Activated naive CD8-positive, alpha-beta T cell treated with anti-CD3 and anti-CD28 coated beads, Interleukin-2, amount 50 U/mL, for 16 hours (primary cell): ENCODE data around the gene PIGL.
"Not testable (repeated sequence)": the region's sequence is repeated elsewhere in the genome, so short reads cannot be mapped to it uniquely, and the experiment has no call there.

ENCODE experiments used
- DNase-seq: peaks from one replicate; pipeline ENCODE4 v3.0.0-alpha.2; 2020; ENCODE audit warnings: low read depth, low spot score

The PIGL gene

DNA sequence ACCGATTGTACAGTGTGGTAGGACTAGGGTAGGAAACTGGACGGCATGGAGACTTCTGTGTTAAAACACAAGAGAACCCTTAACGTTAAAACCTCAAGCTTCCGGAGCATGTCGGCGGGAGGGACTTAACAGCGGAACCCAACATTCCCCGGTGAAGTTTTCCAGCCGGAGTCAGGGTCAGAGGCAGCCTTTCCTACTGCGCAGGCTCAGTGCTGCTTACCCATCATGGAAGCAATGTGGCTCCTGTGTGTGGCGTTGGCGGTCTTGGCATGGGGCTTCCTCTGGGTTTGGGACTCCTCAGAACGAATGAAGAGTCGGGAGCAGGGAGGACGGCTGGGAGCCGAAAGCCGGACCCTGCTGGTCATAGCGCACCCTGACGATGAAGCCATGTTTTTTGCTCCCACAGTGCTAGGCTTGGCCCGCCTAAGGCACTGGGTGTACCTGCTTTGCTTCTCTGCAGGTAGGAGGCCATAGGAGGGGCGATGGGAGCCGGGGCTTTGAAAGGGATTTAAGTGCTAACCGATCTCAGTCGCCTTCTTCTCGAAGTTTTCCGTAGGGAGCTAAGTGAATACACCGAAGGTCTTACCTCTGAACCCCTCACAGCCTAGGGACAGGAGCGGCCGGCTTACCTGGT lies at the start of gene PIGL:
TSS of gene PIGL (plus strand) at position 209 of the 634 bp plus-strand sequence. CDS start at position 226, 17 bp downstream.
- peak; percentile 65 for DNase-seq

- DNase-seq = no peak
These were observed 45.4 kb upstream of the PIGL start for GRCh38 chr17:16171613-16172012.

- no peak for DNase-seq
These were observed 38.2 kb upstream of the PIGL start for GRCh38 chr17:16178836-16179235.

DNA sequence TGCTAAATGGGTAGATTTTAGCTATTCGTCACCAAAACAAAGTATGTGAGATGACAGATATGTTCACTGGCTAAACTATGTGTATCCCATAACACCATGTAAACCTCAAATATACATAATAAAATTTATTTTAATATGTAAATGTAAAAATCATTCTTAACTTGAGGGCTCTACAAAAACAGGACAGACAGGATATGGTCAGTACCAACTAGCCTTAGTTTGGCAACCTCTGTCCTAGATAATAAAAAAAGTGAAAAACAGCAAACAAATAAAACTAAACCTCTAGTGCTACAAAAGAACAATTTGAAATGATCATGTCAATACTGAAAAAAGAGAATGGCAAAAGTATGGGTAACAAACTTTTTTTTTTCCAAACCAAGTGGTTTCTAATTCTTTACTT lies 35.4 kb upstream of the PIGL start:
- no peak for DNase-seq

DNA sequence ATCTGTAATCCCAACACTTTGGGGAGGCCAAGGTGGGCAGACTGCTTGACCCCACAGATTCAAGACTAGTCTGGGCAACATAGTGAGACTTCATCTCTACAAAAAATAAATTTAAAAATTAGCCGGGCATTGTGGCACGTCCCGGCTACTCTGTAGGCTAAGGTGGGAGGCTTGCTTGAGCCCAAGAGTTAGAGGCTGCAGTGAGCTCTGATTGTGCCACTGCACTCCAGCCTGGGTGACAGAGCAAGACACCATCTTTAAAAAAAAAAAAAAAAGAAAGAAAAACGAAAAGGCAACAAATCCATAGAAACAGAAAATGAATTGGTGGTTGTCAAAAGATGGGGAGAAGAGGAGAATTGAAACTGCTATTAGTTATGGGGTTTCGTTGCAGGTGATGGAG lies 29.4 kb upstream of the PIGL start:
- DNase-seq = no peak

DNA sequence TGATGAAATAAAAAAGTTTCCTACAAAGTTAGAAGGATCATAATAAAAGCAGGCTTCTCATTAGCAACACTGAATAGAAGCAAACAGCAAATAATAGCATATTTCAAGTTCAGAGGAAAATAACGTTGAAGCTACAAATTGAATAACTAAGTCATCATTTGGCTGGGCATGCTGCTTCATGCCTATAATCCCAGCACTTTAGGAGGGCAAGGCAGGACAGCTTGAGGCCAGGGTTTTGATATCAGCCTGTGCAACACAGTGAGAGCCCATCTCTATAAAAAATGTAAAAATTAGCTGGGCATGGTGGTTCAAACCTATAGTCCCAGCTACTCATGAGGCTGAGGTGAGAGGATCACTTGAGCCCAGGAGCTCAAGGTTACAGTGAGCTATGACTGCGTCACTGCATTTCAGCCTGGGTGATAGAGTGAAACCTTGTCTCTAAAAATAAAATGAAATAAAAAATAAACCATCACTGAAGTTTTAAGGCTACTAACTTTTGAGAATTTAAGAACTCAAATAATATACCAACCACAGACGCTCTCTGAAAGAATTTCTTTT lies 27.1 kb upstream of the PIGL start:
- no peak for DNase-seq

GRCh38 chr17:16190703-16191360 lies 26.2 kb upstream of the PIGL start:
- no peak for DNase-seq

GRCh38 chr17:16191604-16192003 lies 25.4 kb upstream of the PIGL start:
- DNase-seq = no peak

GRCh38 chr17:16194307-16194835 lies 22.6 kb upstream of the PIGL start:
- not testable (repeated sequence) for DNase-seq

DNA sequence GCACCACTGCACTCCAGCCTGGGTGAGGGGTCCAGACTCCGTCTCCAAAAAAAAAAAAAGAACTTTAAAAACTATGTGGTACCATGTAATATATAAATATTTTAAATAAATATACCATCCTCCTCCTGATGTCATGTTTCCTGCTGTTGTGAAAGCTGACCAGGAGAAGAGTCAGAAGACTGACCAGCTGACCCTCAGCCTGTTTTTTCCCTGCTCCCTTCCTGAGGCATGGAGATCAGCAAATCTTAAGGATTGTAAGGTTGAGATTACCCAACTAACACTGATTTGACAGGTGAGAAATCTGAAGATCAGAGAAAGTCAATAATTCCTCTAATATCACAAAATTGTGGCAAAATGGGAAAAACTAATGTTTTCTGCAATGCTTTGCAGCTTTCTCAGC lies 19.7 kb upstream of the PIGL start:
- DNase-seq = no peak

GRCh38 chr17:16199093-16199492 lies 17.9 kb upstream of the PIGL start:
- no peak for DNase-seq

- DNase-seq = not testable (repeated sequence)
These were observed 15.3 kb upstream of the PIGL start for GRCh38 chr17:16201693-16202131.

DNA sequence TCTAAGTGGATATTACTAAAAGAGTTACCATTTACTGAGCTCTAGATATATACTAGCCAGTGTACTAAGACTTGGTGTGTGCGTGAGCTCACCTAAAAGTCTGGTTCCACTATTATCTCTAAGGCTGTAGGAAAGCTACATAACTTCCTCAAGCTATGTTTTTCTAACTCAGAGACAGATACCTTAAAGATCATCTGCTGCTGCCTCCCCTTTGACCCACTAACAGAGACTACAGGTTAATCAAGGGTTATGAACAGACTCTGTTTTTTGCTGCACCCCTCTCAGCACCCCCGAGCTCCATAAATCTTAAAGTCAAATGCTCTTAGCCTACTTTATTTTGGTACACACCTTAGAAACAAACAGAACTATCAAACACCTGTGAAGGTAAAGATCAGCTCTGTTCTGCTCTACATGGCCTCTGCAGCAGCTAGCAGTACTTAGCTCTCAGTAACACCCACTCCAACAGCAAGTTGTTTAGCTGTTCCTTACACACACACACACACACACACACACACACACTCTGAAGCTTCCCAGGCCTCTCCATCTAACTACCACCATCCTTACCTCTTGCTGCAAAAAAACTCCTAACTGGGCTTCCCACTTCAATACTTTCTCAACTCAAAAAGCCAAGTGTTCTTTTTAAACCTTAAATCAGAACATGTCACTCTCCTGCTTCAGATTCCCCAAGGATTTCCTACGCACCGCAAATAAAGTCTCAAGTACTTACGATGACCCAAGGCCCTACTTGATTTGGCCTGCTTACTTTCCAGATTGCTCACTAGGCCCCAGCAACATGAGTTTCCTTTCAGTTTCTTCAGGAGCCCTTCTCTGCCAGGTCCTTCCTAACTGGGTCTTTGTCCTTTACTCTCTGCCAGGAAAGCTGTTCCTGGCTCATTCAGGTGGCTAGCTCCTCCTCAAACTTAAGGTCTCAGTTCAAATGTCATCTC lies 14.2 kb upstream of the PIGL start:
- DNase-seq = not testable (repeated sequence)

GRCh38 chr17:16204763-16205162 lies 12.2 kb upstream of the PIGL start:
- DNase-seq = not testable (repeated sequence)

DNA sequence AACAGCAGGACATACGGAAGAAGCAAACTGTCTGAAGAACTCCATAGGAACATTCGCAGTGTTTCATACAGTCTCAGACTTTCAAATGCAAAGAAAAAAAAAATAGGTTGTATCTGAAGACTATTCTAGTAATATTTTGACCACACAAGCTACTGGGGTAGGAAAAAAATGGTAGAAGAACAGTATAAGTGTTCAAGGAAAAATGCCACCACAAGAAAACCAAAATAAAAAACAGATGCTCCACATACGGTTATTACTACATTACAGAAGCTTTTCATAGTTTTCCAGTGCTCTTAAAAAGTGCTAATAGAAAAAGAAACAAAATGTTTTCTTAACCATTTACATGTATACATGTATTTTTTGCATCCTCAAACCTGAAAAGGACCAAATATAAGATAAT lies 5.4 kb upstream of the PIGL start:
- no peak for DNase-seq

GRCh38 chr17:16212793-16213192 lies 4.2 kb upstream of the PIGL start:
- DNase-seq = no peak

DNA sequence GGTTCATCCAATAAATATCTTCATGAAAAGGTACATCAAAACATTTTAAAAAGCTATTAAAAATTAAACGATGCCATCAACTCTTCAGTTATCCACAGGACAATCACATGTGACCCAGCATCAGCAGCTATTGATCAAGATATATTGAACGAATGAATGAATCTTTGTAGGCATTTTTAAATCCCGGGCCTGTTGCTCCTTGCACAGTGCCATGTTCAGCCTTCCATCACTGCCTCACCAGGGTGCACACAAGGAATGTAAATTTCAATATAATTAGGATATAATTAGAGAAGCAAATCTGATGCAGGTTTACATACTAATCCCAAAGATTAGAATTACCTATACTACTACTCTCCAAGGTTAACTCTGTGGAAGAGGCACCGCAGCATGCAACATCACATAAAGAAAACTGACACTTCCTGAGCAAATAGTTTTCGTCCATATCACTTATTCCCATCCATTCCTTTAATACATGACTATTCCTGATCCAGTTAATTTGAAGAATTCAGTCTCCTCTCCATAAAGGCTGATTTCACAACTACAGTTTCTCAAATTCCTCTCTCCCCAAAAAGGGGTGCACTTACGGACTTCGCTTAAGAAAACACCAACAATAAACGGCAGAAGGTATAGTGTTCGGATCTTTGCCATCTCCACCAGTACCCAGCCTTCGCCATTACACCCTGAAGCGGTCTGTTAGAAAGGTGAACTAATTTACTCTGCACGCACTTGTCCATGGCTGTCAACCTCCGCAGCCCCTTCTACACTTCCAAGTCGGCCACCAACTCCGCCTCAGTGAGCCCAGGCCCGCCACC lies 2.6 kb upstream of the PIGL start:
- DNase-seq = no peak

DNA sequence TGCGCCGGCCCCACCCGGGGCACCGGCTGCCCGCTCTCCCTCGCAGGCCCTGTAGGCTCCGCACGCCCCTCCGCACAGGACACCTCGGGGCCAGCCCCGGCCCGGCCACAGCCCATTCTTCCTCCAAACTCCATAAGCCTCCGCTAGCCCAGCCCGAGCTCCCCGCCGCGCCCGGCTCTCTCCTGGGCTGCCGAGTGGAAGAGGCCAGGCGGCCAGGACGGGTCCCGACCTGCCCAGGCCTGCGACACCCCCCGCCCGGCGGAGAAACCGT lies 2.1 kb upstream of the PIGL start:
- no peak for DNase-seq

GRCh38 chr17:16215273-16215964 lies 1.6 kb upstream of the PIGL start, which contains the start of gene NCOR1:
Gene NCOR1 (minus strand): TSS chr17:16215534. CDS start chr17:16194569, 20,965 bp downstream.
- DNase-seq = peak; percentile 78

DNA sequence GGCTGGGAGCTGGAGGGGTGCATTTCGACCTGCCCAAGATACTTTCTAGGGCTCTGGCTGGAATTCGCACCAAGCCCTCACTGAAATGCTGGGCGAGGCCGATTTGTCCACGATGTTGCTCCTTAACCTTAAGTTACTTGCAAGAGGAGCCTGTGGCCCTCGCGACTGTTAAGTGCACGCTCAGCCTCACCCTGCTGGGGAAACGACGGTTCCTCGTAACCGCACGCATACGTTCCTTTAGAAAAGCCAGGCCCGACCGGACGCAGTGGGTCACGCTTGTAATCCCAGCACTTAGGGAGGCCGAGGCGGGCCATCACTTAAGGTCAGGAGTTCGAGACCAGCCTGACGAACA lies 1.1 kb upstream of the PIGL start:
- DNase-seq = no peak
